ENCODE data around the gene RADIL.

Gene RADIL

DNA sequence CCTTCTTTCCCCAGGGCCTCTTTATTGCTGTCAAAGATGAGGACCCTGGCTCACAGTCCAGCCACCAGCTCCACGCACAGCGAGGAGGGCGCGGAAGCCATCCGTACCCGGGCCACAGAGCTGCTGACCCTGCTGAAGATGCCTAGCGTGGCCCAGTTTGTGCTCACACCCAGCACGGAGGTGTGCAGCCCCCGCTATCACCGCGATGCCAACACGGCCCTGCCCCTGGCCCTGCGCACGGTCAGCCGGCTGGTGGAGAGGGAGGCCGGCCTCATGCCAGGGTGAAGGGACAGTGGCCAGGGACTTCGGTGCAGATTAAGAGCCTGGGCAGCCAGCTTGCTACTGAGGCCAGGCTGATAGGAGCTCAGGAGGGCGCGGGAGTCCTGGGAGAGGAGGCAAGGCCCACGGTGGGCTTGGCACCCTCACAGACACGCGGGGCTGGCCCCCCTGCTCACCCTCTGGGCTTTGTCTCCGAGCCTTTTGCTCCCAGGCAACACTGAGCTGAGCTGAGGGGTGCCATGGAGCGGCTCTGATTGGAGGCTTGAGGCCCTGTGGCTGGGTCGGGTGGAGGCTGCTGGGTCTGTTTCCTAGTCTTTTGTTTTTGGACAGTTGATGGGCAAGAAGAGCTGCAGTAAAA is 92.3 kb downstream of the RADIL start:
- Histone ChIP-seq H3K9me3 (ENCODE audit: control insufficient read depth in 2 of 2, low read length in 2 of 2) (no peaks in the 10 kb centered on the region), H3K9ac (ENCODE audit: low read length in 2 of 2) (no peak overlapping the region), H3K27me3 (ENCODE audit: control insufficient read depth in 1 of 2, insufficient read depth in 2 of 2, low read length in 2 of 2) (no peaks in the 10 kb centered on the region), H3K4me3 (ENCODE audit: low read length in 2 of 2) (no peak overlapping the region), H3K4me1 (ENCODE audit: control insufficient read depth, insufficient read depth, low read length) (peaks cover 9% of the 10 kb centered on the region), H3K36me3 (ENCODE audit: control insufficient read depth in 2 of 2, insufficient read depth in 2 of 2, low read length in 2 of 2) (peaks cover 19 to 24% of the 10 kb centered on the region in 2 donors), H3K27ac (ENCODE audit: low read length) (no peak overlapping the region)

DNA sequence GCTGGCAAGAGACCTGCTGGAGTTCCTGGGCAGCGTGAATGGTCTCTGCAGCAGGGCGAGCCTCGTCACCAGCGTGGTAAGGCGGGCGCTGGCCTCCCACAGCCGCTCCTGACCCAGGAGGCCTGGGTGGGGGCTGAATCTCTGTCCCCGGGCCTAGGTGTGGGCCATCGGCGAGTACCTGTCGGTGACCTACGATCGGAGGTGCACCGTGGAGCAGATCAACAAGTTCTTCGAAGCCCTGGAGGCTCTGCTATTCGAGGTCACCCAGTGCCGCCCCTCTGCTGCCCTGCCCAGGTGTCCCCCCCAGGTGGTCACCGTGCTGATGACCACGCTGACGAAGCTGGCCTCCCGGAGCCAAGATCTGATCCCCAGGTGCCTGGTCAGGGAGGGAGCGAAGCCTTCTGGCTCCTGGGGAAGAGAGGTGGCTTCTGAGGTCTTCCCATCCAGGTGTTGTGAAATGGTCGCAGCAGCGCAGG is 93.0 kb downstream of the RADIL start:
- no peak overlapping the region for H3K27ac ChIP-seq (ENCODE audit: low read length)
- H3K27me3 ChIP-seq (ENCODE audit: control insufficient read depth in 1 of 2, insufficient read depth in 2 of 2, low read length in 2 of 2): no peaks in the 10 kb centered on the region
- H3K36me3 ChIP-seq (ENCODE audit: control insufficient read depth in 2 of 2, insufficient read depth in 2 of 2, low read length in 2 of 2): peaks cover 19 to 24% of the 10 kb centered on the region in 2 donors
- no peak overlapping the region for H3K9ac ChIP-seq (ENCODE audit: low read length in 2 of 2)
- H3K4me3 ChIP-seq (ENCODE audit: low read length in 2 of 2): no peak overlapping the region
- peaks cover 9% of the 10 kb centered on the region for H3K4me1 ChIP-seq (ENCODE audit: control insufficient read depth, insufficient read depth, low read length)
- H3K9me3 ChIP-seq (ENCODE audit: control insufficient read depth in 2 of 2, low read length in 2 of 2): no peaks in the 10 kb centered on the region

DNA sequence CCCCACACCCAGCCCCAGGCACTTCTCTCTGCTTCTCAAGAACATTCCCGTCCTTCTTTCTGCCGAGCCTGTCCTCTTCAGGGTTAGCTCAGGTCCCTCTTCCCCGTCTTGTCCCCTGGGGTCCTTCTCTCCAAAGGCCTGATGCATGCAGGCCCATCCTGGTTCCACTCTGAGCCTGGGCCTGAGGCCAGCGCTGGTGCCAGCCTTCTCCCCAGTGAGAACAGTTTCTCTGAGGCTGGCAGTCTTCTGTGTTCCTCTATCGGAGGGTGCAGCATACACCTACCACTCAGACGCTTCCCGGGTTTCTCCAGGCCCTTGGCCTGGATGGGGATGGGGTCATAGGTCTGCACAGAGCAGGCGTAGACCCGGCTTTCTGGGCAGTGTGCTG is 93.4 kb downstream of the RADIL start:
- no peaks in the 10 kb centered on the region for H3K9me3 ChIP-seq (ENCODE audit: control insufficient read depth in 2 of 2, low read length in 2 of 2)
- H3K27ac ChIP-seq (ENCODE audit: low read length): no peak overlapping the region
- no peak overlapping the region for H3K4me3 ChIP-seq (ENCODE audit: low read length in 2 of 2)
- H3K9ac ChIP-seq (ENCODE audit: low read length in 2 of 2): no peak overlapping the region
- H3K4me1 ChIP-seq (ENCODE audit: control insufficient read depth, insufficient read depth, low read length): peaks cover 9% of the 10 kb centered on the region
- H3K27me3 ChIP-seq (ENCODE audit: control insufficient read depth in 1 of 2, insufficient read depth in 2 of 2, low read length in 2 of 2): no peaks in the 10 kb centered on the region
- H3K36me3 ChIP-seq (ENCODE audit: control insufficient read depth in 2 of 2, insufficient read depth in 2 of 2, low read length in 2 of 2): peaks cover 19 to 28% of the 10 kb centered on the region in 2 donors

DNA sequence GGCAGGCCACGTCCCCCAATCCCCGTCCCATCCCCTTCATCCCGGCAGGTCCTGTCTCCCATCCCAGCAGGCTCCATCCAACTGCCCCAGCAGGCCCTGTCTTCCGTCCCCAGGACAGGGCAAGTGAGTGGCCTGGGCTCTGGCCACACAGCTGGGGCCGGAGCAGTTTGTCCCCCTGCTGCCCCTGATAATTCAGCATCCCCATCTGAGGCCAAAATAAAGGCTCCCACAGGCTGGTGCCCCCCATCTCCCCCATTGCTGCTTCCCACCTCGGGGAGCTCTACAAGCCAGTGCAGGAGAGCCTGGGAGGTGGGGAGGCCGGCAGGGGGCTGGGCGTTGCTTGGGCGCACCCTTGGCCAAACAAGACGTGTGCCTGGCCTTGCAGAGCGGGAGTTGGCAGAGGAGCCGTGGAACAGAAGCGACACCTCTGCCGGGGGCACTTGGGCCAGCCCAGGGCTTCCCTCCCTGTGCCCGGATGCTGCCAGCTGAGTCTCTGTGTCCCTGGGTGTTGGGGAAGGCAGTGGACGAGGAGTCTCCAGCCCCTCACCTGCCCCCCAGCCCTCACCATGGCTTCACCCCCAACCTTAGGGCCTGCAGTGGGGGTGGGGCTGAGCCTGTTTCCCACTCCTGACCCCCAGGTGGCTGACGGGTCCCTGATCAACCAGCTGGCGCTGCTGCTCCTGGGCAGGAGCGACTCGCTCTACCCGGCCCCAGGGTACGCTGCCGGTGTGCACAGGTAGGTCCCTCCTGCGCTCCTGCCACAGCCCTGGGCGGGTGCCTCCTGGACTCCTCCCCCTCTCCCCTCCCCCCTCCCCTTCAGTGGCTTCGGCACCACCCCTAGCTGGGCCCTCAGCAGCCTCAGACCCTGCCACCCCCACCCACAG is 94.1 kb downstream of the RADIL start:
- no peak overlapping the region for H3K9ac ChIP-seq (ENCODE audit: low read length in 2 of 2)
- H3K4me3 ChIP-seq (ENCODE audit: low read length in 2 of 2): no peak overlapping the region
- H3K36me3 ChIP-seq (ENCODE audit: control insufficient read depth in 2 of 2, insufficient read depth in 2 of 2, low read length in 2 of 2): peaks cover 19 to 31% of the 10 kb centered on the region in 2 donors
- H3K9me3 ChIP-seq (ENCODE audit: control insufficient read depth in 2 of 2, low read length in 2 of 2): no peaks in the 10 kb centered on the region
- no peaks in the 10 kb centered on the region for H3K27me3 ChIP-seq (ENCODE audit: control insufficient read depth in 1 of 2, insufficient read depth in 2 of 2, low read length in 2 of 2)
- no peak overlapping the region for H3K27ac ChIP-seq (ENCODE audit: low read length)
- peaks cover 9% of the 10 kb centered on the region for H3K4me1 ChIP-seq (ENCODE audit: control insufficient read depth, insufficient read depth, low read length)

DNA sequence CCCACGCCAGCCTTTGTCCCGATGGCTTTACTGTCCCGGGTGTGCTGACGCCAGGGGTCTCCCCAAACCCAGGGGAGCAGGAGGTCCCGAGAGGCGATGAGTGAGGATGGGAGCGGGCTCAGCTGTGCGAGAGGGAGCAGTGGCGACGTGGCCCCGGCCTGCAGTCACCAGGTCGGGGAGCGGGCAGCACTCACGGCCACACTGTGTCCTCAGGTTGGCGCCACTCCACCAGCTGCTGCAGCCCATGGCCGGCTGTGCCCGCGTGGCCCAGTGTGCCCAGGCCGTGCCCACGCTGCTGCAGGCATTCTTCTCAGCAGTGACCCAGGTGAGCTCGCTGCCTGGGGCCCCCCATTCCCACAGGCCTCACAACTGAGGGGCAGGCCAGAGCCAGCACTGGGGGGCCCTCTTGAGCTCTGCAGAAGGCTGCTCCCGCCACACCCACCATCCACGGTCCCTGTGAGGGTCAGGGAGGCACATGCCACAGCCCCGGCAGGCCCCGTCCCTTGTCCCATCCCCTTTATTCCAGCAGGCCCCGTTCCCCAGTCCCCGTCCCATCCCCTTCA is 94.8 kb downstream of the RADIL start:
- Histone ChIP-seq H3K9me3 (ENCODE audit: control insufficient read depth in 2 of 2, low read length in 2 of 2) (no peaks in the 10 kb centered on the region), H3K4me3 (ENCODE audit: low read length in 2 of 2) (no peak overlapping the region), H3K27ac (ENCODE audit: low read length) (no peak overlapping the region), H3K36me3 (ENCODE audit: control insufficient read depth in 2 of 2, insufficient read depth in 2 of 2, low read length in 2 of 2) (peaks cover 19 to 34% of the 10 kb centered on the region in 2 donors), H3K27me3 (ENCODE audit: control insufficient read depth in 1 of 2, insufficient read depth in 2 of 2, low read length in 2 of 2) (no peaks in the 10 kb centered on the region), H3K9ac (ENCODE audit: low read length in 2 of 2) (no peak overlapping the region), H3K4me1 (ENCODE audit: control insufficient read depth, insufficient read depth, low read length) (peaks cover 9% of the 10 kb centered on the region)

DNA sequence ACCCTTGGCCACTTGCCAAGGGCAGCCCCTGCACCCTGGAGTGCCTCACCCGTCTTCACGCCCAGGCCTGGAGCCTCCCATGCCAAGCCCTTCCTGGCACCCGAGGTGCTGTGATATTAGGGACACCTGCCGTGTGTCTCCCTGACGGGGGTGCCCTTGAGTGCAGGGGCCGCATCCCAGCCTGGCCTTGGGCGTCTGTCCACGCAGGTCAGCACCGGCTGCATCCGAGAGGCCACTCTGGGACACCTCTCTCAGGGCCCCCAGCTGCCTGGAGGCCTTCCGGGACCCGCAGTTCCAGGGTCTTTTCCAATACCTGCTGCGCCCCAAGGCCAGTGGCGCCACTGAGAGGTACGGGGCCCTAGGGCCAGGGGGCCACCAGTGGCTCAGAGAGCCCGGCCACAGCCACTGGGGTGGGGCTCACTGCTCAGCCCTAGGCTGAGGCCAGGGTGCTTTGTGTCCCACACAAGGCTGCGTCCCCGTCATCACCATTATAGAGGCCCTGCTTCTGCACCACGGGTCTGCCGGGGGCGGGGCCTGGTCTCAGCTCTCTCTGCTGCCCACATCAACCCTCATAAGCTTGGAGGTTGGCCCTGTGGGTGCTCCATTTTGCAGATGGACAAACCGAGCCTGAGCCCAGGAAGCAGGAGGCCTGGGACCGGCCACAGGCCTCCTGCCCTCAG is 95.4 kb downstream of the RADIL start:
- Histone ChIP-seq H3K27ac (ENCODE audit: low read length) (no peak overlapping the region), H3K4me1 (ENCODE audit: control insufficient read depth, insufficient read depth, low read length) (peaks cover 9% of the 10 kb centered on the region), H3K4me3 (ENCODE audit: low read length in 2 of 2) (no peak overlapping the region), H3K36me3 (ENCODE audit: control insufficient read depth in 2 of 2, insufficient read depth in 2 of 2, low read length in 2 of 2) (peaks cover 19 to 36% of the 10 kb centered on the region in 2 donors), H3K9me3 (ENCODE audit: control insufficient read depth in 2 of 2, low read length in 2 of 2) (no peaks in the 10 kb centered on the region), H3K9ac (ENCODE audit: low read length in 2 of 2) (no peak overlapping the region), H3K27me3 (ENCODE audit: control insufficient read depth in 1 of 2, insufficient read depth in 2 of 2, low read length in 2 of 2) (no peaks in the 10 kb centered on the region)

DNA sequence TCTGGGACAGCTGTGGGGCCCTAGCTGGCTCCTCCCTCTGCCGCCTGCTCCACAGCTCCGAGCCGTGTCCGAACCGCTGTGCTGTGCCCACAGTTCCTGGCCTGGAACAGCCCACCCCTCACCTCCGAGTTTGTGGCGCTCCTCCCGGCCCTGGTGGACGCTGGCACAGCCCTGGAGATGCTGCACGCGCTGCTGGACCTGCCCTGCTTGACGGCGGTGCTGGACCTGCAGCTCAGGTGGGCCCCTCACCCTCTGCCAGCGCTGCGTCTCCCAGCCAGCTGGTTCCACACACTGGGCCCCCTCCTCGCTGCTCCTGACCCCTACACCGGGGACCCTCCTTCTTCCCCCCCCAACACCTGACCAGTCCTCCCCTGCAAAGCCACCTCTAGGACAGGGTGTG is 96.0 kb downstream of the RADIL start:
- Histone ChIP-seq H3K4me3 (ENCODE audit: low read length in 2 of 2) (no peak overlapping the region), H3K36me3 (ENCODE audit: control insufficient read depth in 2 of 2, insufficient read depth in 2 of 2, low read length in 2 of 2) (peaks cover 21 to 36% of the 10 kb centered on the region in 2 donors), H3K9me3 (ENCODE audit: control insufficient read depth in 2 of 2, low read length in 2 of 2) (no peaks in the 10 kb centered on the region), H3K27ac (ENCODE audit: low read length) (no peak overlapping the region), H3K9ac (ENCODE audit: low read length in 2 of 2) (no peak overlapping the region), H3K4me1 (ENCODE audit: control insufficient read depth, insufficient read depth, low read length) (peaks cover 4% of the 10 kb centered on the region), H3K27me3 (ENCODE audit: control insufficient read depth in 1 of 2, insufficient read depth in 2 of 2, low read length in 2 of 2) (no peaks in the 10 kb centered on the region)

DNA sequence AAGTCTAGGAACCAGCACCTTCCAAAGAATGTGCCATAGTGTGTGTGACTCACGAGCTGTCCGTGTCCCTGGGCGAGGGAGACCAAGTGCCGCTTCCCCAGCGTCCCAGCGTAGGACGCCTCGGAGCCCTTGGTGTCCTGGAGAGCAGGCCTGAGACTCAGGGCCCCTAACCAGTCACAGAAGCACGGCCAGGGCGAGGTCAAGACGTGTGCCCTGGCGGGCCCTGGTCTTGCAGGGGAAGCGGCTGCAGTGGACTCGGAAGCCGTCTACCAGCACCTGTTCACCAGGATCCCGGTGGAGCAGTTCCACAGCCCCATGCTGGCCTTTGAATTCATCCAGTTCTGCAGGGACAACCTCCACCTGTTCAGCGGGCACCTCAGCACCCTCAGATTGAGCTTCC is 97.5 kb downstream of the RADIL start:
- peaks cover 35 to 48% of the 10 kb centered on the region in 2 donors for H3K36me3 ChIP-seq (ENCODE audit: control insufficient read depth in 2 of 2, insufficient read depth in 2 of 2, low read length in 2 of 2)
- no peak overlapping the region for H3K4me3 ChIP-seq (ENCODE audit: low read length in 2 of 2)
- H3K9ac ChIP-seq (ENCODE audit: low read length in 2 of 2): no peak overlapping the region

DNA sequence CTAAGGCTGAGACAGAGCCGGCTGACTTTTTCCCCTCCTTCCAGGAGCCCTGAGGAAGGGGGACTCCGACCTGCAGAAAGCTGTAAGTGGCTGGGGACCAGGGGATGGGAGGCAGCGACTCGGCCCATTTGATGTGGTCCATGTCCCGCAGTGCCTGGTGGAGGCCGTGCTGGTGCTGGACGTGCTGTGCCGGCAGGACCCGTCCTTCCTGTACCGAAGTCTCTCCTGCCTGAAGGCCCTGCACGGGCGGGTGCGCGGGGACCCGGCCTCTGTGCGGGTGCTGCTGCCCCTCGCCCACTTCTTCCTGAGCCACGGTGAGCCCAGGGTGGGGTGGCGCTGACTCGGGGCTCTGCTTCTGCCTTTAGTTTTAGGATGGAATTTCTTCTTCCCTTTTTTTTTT is 98.1 kb downstream of the RADIL start:
- Histone ChIP-seq H3K4me1 (ENCODE audit: control insufficient read depth, insufficient read depth, low read length) (no peaks in the 10 kb centered on the region), H3K27me3 (ENCODE audit: control insufficient read depth in 1 of 2, insufficient read depth in 2 of 2, low read length in 2 of 2) (no peaks in the 10 kb centered on the region), H3K4me3 (ENCODE audit: low read length in 2 of 2) (no peak overlapping the region), H3K9me3 (ENCODE audit: control insufficient read depth in 2 of 2, low read length in 2 of 2) (no peaks in the 10 kb centered on the region), H3K27ac (ENCODE audit: low read length) (no peak overlapping the region), H3K9ac (ENCODE audit: low read length in 2 of 2) (no peak overlapping the region), H3K36me3 (ENCODE audit: control insufficient read depth in 2 of 2, insufficient read depth in 2 of 2, low read length in 2 of 2) (peaks cover 38 to 44% of the 10 kb centered on the region in 2 donors)

More for the DNA sequence above, 97.5 kb downstream of the RADIL start:
- Histone ChIP-seq H3K27ac (ENCODE audit: low read length) (no peak overlapping the region), H3K27me3 (ENCODE audit: control insufficient read depth in 1 of 2, insufficient read depth in 2 of 2, low read length in 2 of 2) (no peaks in the 10 kb centered on the region), H3K4me1 (ENCODE audit: control insufficient read depth, insufficient read depth, low read length) (no peaks in the 10 kb centered on the region), H3K9me3 (ENCODE audit: control insufficient read depth in 2 of 2, low read length in 2 of 2) (no peaks in the 10 kb centered on the region)

DNA sequence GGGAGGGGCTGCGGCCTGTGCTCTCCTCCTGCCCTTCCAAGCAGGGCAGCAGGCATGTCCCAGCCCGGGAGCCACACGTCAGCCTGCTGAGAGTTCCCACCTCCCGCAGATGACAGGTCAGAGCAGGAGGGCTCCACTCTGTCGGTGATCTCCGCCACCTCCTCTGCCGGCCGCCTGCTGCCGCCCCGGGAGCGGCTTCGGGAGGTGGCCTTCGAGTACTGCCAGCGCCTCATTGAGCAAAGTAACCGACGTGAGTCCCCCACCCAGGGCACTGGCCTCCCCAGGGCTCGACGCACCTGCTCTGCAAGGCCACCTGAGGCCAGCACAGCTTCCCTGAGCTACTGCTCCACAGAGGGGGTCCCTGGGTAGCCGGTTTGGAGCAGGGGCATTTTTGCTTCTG is 98.7 kb downstream of the RADIL start:
- peaks cover 38 to 41% of the 10 kb centered on the region in 2 donors for H3K36me3 ChIP-seq (ENCODE audit: control insufficient read depth in 2 of 2, insufficient read depth in 2 of 2, low read length in 2 of 2)
- no peaks in the 10 kb centered on the region for H3K9me3 ChIP-seq (ENCODE audit: control insufficient read depth in 2 of 2, low read length in 2 of 2)
- H3K9ac ChIP-seq (ENCODE audit: low read length in 2 of 2): no peak overlapping the region
- no peak overlapping the region for H3K27ac ChIP-seq (ENCODE audit: low read length)
- no peaks in the 10 kb centered on the region for H3K27me3 ChIP-seq (ENCODE audit: control insufficient read depth in 1 of 2, insufficient read depth in 2 of 2, low read length in 2 of 2)
- no peaks in the 10 kb centered on the region for H3K4me1 ChIP-seq (ENCODE audit: control insufficient read depth, insufficient read depth, low read length)
- H3K4me3 ChIP-seq (ENCODE audit: low read length in 2 of 2): no peak overlapping the region
